EH (cell line): ENCODE data around the gene LANCL3.
"Not testable (repeated sequence)": the region's sequence is repeated elsewhere in the genome, so short reads cannot be mapped to it uniquely, and the experiment has no call there.

Source experiments
- DNase-seq: peaks from one replicate; pipeline ENCODE4 v3.0.0-alpha.2; 2015; ENCODE audit warnings: low read depth

LANCL3 gene

GRCh38 chrX:37627602-37628001 lies 56.1 kb downstream of the LANCL3 start:
- no peak for DNase-seq

GRCh38 chrX:37638047-37638446 lies 66.6 kb downstream of the LANCL3 start:
- no peak for DNase-seq

GRCh38 chrX:37640142-37640541 lies 68.7 kb downstream of the LANCL3 start:
- DNase-seq: no peak

GRCh38 chrX:37641859-37642258 lies 70.4 kb downstream of the LANCL3 start:
- DNase-seq: no peak

GRCh38 chrX:37644381-37645305 lies 73.2 kb downstream of the LANCL3 start:
- DNase-seq: no peak

GRCh38 chrX:37646254-37646653 lies 74.8 kb downstream of the LANCL3 start:
- DNase-seq: no peak

- not testable (repeated sequence) for DNase-seq
These were observed 79.4 kb downstream of the LANCL3 start for GRCh38 chrX:37650879-37651278.

GRCh38 chrX:37651921-37652452 lies 80.5 kb downstream of the LANCL3 start:
- no peak for DNase-seq

GRCh38 chrX:37652589-37653231 lies 81.2 kb downstream of the LANCL3 start:
- no peak for DNase-seq

GRCh38 chrX:37653397-37654085 lies 82.1 kb downstream of the LANCL3 start:
- no peak for DNase-seq

GRCh38 chrX:37658343-37659030 lies 87.0 kb downstream of the LANCL3 start:
- no peak for DNase-seq

GRCh38 chrX:37659047-37659446 lies 87.6 kb downstream of the LANCL3 start:
- no peak for DNase-seq

- no peak for DNase-seq
These were observed 90.7 kb downstream of the LANCL3 start for GRCh38 chrX:37662181-37662580.

- no peak for DNase-seq
These were observed 95.1 kb downstream of the LANCL3 start for GRCh38 chrX:37666516-37666915.

- no peak for DNase-seq
These were observed 95.7 kb downstream of the LANCL3 start for GRCh38 chrX:37667141-37667540.

GRCh38 chrX:37672563-37672962 lies 101.1 kb downstream of the LANCL3 start:
- no peak for DNase-seq

GRCh38 chrX:37676811-37677210 lies 105.3 kb downstream of the LANCL3 start:
- DNase-seq: no peak

- no peak for DNase-seq
These were observed 105.8 kb downstream of the LANCL3 start for GRCh38 chrX:37677243-37677642.

GRCh38 chrX:37677765-37678164 lies 106.3 kb downstream of the LANCL3 start:
- no peak for DNase-seq

GRCh38 chrX:37678574-37678973 lies 107.1 kb downstream of the LANCL3 start:
- no peak for DNase-seq

GRCh38 chrX:37679230-37679629 lies 107.8 kb downstream of the LANCL3 start:
- DNase-seq: no peak

- no peak for DNase-seq
These were observed 108.4 kb downstream of the LANCL3 start for GRCh38 chrX:37679888-37680287.
